Hematopoietic multipotent progenitor cell treated with erythropoietin and hydrocortisone succinate and interleukin-3 and kit ligand, for 17 days (in vitro differentiated cells): ENCODE data around the gene BIRC3.

Source experiments
- DNase-seq: peaks from one replicate; pipeline ENCODE4 v3.0.0-alpha.2; 2015; ENCODE audit warnings: low spot score

The BIRC3 gene

DNA sequence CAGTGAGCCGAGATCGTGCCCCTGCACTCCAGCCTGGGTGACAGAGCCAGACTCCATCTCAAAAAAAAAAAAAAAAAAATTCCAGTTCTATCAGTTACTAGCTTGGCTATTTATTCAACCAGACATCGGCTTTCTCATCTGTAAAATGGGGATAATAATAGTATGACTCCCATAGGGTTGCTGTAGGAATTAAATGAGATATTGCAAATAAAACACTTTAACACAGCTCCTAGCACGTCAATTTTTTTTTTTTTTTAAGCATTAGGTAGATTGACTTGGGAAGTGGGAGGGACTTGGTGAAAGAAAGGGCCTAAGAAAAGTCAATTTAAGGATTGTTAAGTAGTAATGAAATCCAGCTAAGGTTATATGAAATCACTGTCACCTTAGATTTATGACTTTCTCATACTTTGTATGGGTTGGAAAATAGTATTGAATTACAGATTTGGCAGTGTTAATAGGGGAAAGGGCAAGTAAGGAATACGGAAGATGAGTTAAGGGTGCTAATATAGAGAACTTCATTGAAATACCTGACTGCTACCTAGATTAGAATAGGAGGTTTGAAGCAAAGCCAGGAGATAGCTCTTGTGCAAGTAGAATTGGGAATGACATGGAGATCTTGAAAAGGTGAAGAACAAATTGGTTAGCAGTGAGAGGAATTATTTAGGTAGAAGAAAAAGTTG lies 58.6 kb downstream of the BIRC3 start:
- DNase-seq: no peak

DNA sequence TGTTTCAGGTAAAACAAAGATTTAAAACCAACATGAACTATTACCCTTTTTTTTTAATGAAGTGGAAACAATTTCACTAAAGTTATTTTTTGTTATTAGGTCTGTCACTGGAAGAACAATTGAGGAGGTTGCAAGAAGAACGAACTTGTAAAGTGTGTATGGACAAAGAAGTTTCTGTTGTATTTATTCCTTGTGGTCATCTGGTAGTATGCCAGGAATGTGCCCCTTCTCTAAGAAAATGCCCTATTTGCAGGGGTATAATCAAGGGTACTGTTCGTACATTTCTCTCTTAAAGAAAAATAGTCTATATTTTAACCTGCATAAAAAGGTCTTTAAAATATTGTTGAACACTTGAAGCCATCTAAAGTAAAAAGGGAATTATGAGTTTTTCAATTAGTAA lies 60.6 kb downstream of the BIRC3 start:
- DNase-seq: no peak

DNA sequence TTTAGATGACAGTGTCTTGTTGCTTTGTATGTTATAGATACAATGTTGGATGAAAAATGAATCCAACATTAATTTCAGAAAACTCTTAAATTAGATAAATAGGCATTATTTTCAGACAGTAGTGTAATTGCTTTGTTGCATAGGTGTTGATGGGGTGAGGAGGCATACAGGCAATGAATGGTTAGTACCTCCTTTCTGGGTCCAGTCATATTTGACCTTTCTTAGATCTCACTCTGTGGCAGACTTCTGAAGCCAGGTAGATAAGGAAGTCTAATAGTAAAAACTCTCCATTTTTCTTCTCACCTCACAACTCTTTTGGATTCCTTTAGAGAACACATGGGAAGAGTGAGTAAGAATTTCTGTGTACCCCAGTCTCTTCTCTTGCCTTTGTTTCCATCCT lies 61.5 kb downstream of the BIRC3 start:
- DNase-seq: no peak

GRCh38 chr11:102382384-102382783 lies 65.1 kb downstream of the BIRC3 start:
- DNase-seq: no peak

DNA sequence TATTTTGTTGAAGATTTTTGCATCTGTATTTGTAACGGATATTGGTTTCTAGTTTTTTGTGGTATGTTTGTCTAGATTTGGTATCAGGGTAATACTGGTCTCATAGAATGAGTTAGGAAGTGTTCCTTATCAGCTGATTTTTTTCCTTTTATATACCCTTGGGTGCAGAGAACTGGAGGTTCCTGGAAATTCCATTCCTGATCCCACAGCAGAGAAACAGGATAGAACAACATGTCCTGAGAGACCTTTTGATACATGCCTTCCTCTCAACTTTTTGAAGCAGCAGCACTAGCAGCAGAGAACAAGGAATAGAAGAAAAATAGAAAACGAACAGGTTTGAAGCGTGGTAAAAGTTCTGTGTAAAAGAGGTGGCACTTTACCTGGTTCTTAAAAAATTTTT lies 66.6 kb downstream of the BIRC3 start:
- DNase-seq: no peak

- no peak for DNase-seq
These were observed 67.3 kb downstream of the BIRC3 start for GRCh38 chr11:102384419-102385079.

DNA sequence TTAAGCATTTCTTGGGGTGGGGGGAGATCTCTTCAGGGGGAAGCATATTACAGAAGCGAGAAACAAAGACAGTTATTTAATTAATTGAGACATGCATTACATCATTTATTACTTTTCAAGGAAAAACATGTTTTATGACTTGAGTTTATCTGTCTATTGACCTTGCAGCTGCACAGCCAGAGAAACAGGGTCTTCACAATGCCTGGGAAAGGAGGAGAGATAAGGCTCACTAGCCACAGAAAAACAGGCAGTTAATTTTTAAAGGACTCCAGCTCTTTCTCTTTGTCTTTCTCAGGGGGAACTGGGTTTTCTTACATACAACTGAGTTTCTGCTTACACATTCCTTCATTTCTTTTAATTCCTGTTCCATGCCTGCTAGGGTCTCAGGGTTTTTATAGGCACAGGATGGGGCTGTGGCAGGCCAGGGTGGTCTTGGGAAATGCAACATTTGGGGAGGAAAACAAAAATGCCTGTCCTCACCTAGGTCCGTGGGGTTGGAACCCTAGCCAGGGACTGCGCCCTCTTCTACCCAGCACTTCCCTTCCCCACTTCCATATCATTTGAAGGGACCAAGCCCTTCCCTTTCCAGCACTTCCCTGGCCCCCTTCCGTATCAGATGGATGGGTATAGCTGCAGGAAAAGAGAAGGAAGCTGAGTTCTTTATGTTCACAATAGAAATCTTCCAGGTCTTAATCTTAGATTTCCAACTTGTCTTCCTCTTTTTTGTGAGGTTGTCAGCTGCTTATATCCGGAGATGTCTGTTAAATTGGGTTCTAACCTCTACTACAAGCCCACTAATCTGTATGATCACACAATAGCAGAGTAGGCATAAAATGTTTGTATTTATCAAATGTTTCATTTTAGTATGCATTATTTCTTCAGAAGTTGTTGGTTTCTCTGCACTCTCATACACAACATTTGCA lies 68.1 kb downstream of the BIRC3 start:
- no peak for DNase-seq

DNA sequence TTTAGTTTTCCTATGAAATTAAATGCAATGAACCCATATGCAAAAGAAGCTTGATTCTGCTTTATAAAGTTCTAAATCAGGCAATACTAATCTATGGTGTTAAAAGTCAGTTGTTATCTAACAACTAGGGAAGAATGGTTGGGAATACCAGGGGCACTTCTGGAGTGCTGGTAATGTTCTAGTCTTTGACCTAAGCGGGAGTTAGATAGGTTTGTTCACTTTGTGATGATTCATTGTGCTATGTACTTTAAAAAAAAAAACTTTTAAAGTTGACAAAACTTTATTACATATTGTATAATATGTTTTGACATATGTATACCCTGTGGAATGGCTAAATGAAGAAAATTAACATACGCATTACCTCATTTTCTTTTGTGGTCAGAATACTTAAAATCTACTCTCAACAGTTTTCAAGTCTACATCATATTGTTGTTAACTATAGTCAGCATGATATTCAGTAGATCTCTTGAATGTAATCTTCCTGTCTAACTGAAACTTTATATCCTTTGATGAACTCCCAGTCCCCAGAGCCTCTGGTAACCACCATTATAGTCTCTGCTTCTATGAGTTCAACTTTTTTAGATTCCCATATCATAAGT lies 69.0 kb downstream of the BIRC3 start:
- DNase-seq: no peak

- DNase-seq: no peak
These were observed 69.9 kb downstream of the BIRC3 start for GRCh38 chr11:102387043-102387781.
